ENCODE data around the gene TUBA8. TPM values are rescaled to one million over a fixed set of nuclear protein-coding genes. Genes with fewer than 3 reads are reported as not detected.
"Not testable (repeated sequence)": the region's sequence is repeated elsewhere in the genome, so short reads cannot be mapped to it uniquely, and the experiment has no call there.

Gene TUBA8
- total RNA-seq, 2 donors from 2014 or later, result 1.3 to 2.9 TPM

- TF ChIP-seq POLR2AphosphoS5 (IDR thresholded peaks at IDR 0.05), result peak; percentile 3
- TF ChIP-seq, protein P1, sequence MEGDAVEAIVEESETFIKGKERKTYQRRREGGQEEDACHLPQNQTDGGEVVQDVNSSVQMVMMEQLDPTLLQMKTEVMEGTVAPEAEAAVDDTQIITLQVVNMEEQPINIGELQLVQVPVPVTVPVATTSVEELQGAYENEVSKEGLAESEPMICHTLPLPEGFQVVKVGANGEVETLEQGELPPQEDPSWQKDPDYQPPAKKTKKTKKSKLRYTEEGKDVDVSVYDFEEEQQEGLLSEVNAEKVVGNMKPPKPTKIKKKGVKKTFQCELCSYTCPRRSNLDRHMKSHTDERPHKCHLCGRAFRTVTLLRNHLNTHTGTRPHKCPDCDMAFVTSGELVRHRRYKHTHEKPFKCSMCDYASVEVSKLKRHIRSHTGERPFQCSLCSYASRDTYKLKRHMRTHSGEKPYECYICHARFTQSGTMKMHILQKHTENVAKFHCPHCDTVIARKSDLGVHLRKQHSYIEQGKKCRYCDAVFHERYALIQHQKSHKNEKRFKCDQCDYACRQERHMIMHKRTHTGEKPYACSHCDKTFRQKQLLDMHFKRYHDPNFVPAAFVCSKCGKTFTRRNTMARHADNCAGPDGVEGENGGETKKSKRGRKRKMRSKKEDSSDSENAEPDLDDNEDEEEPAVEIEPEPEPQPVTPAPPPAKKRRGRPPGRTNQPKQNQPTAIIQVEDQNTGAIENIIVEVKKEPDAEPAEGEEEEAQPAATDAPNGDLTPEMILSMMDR (IDR thresholded peaks at IDR 0.05), result no peak
- Histone ChIP-seq H3K4me3 (no peak overlapping the region), H3K36me3 (no peaks in the 10 kb centered on the region), H3K4me1 (replicated peaks) (peaks cover 11% of the 10 kb centered on the region), H3K27ac (peak overlapping the region; percentile 84 to 86), H3K27me3 (replicated peaks; ENCODE audit: insufficient read depth) (no peaks in the 10 kb centered on the region), H3K9me3 (no peaks in the 10 kb centered on the region)
- intact Hi-C loops (cut with DNase I), result loop anchor here (2.0 kb wide), 1 partner anchor 44 kb away; the partner anchor contains the start of gene MICAL3
- no peak for DNase-seq (ENCODE audit: low spot score)
- WGBS, result 47% methylated on average over 2 of the region's 2 CpGs
Observed at GRCh38 chr22:18069041-18069440, 41.6 kb upstream of the TUBA8 start.

DNA sequence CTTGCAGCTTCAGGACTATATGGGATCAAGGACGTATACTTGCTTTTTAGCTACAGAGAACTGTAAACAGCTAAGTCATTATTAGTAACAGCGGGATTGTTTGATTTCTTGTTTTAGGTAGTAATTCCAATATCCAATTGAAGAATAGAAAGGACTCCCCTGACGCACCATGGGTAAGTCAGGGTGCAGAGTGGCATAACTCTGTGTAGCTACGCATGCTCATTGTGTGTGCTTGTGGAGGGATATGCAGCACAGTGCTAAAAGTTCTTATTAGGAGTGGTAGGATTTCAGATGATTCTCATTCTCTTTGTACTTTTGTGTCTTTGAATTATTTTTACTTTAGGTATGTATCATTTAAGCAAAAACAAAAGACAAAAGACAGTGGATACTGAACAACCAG, 40.6 kb upstream of the TUBA8 start:
- intact Hi-C loops (cut with DNase I), result no loop called here

GRCh38 chr22:18070556-18071306, 39.9 kb upstream of the TUBA8 start:
- Histone ChIP-seq H3K4me1 (replicated peaks) (peaks cover 12% of the 10 kb centered on the region), H3K36me3 (no peaks in the 10 kb centered on the region), H3K9me3 (no peaks in the 10 kb centered on the region), H3K4me3 (peak overlapping the region in 1 of 2 donors; percentile 15), H3K27me3 (replicated peaks; ENCODE audit: insufficient read depth) (no peaks in the 10 kb centered on the region), H3K27ac (peak overlapping the region; percentile 63 to 84)
- TF ChIP-seq, protein P1 (IDR thresholded peaks at IDR 0.05), result peak in 2 of 4 experiments; percentile 16 to 39
- TF ChIP-seq POLR2A (IDR thresholded peaks at IDR 0.05) (no peak), POLR2AphosphoS5 (IDR thresholded peaks at IDR 0.05) (peak; percentile 76)
- WGBS, result 53% methylated on average over 14 of the region's 14 CpGs
- intact Hi-C loops (cut with DNase I), result no loop called here
- peak; percentile 62 for DNase-seq (ENCODE audit: low spot score)

More for the DNA sequence above, 40.6 kb upstream of the TUBA8 start:
- TF ChIP-seq, protein P1 (IDR thresholded peaks at IDR 0.05), result no peak
- no peak for TF ChIP-seq POLR2AphosphoS5 (IDR thresholded peaks at IDR 0.05)
- no peak for TF ChIP-seq POLR2A (IDR thresholded peaks at IDR 0.05)
- 90% methylated on average over 4 of the region's 4 CpGs for WGBS
- Histone ChIP-seq H3K27me3 (replicated peaks; ENCODE audit: insufficient read depth) (no peaks in the 10 kb centered on the region), H3K36me3 (no peaks in the 10 kb centered on the region), H3K4me1 (replicated peaks) (peaks cover 11% of the 10 kb centered on the region), H3K27ac (peak overlapping the region; percentile 63 to 84), H3K4me3 (no peak overlapping the region), H3K9me3 (no peaks in the 10 kb centered on the region)
- no peak for DNase-seq (ENCODE audit: low spot score)

DNA sequence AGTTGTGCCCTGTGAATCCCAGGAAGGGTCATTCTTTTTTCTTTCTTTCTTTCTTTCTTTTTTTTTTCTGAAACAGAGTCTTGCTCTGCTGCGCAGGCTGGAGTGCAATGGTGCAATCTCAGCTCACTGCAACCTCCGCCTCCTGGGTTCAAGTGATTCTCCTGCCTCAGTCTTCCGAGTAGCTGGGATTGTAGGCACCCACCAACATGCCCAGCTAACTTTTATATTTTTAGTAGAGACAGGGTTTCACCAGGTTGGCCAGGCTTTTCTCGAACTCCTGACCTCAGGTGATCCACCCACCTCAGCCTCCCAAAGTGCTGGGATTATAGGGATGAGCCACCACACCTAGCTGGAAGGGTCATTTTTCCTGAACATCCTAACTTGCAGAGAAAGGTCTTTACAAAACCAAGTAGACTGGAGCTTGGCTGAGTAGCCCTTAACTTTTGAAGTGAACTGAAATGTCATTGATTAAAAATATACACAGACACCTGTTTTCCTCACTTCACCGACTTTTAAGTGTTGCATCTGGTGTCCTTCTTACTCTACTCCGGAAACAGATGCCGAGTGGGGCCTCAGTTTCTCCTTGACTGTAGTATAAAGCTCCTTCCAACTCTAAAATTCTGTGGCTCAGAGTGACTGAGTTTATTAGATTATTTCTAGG, 39.2 kb upstream of the TUBA8 start:
- H3K36me3 ChIP-seq; intact Hi-C loops (cut with DNase I); H3K9me3 ChIP-seq; H3K27me3 ChIP-seq (replicated peaks; ENCODE audit: insufficient read depth); DNase-seq (ENCODE audit: low spot score): not testable (repeated sequence)
- H3K27ac ChIP-seq, result peak overlapping the region; percentile 63 to 84
- peak overlapping the region in 1 of 2 donors; percentile 15 for H3K4me3 ChIP-seq
- 89% methylated on average over 7 of the region's 7 CpGs for whole genome bisulfite sequencing
- peaks cover 18% of the 10 kb centered on the region for H3K4me1 ChIP-seq (replicated peaks)

GRCh38 chr22:18071968-18072310, 38.7 kb upstream of the TUBA8 start:
- TF ChIP-seq, protein P1 (IDR thresholded peaks at IDR 0.05), result no peak
- TF ChIP-seq POLR2AphosphoS5 (IDR thresholded peaks at IDR 0.05) (no peak), POLR2A (IDR thresholded peaks at IDR 0.05) (no peak)
- 88% methylated on average over 1 of the region's 1 CpG for WGBS
- no peak for DNase-seq (ENCODE audit: low spot score)
- H3K4me1 ChIP-seq (replicated peaks), result peaks cover 22% of the 10 kb centered on the region
- H3K27me3 ChIP-seq (replicated peaks; ENCODE audit: insufficient read depth), result no peaks in the 10 kb centered on the region
- no peaks in the 10 kb centered on the region for H3K9me3 ChIP-seq
- intact Hi-C loops (cut with DNase I), result no loop called here
- H3K36me3 ChIP-seq, result no peaks in the 10 kb centered on the region
- no peak overlapping the region for H3K4me3 ChIP-seq
- H3K27ac ChIP-seq, result no peak overlapping the region
